ENCODE measurements around the gene ZNF84.
A peak's percentile ranks its signal among the peaks of the same experiment; 100 is the strongest.

DNA sequence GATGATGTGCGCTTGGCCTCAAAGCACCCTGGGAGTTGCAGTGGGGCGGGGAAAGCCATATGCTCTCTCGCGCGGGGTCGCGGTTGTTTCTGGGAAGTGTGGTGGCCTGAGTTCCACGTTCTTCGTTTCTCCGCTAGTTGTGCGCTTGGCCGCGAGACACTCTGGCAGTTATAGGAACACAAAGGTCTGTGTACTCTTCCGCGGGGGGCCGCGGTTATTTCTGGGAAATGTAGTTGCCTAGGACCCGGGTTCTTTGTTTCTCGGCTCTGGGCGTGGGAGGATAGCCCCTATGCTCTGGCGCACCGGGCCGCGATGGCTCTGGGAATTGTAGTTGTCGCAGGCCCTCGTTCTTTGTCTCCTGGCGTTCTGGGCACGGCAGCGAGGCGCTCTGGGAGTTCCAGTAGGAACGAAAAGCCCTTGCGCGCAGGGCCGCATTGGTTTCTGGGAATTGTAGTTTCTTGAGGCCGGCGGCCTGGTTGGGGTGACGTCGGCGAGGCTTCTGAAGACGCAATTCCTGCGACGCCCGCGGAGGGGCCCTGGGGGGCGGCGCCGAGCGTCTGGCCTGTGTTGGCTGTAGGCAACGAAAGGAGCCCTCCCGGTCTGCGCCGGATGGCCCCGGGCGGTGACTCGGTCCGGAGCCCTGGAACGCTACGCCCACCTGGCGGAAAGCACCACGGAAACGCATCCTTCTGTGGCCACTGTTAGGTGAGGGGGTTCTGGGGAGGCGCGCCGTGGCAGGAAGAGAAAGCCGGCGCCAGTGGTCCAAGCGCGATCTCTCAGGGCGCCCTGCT lies 43.3 kb downstream of the ZNF84 start, which contains the start of gene ZNF140:
- TF ChIP-seq, protein P1, sequence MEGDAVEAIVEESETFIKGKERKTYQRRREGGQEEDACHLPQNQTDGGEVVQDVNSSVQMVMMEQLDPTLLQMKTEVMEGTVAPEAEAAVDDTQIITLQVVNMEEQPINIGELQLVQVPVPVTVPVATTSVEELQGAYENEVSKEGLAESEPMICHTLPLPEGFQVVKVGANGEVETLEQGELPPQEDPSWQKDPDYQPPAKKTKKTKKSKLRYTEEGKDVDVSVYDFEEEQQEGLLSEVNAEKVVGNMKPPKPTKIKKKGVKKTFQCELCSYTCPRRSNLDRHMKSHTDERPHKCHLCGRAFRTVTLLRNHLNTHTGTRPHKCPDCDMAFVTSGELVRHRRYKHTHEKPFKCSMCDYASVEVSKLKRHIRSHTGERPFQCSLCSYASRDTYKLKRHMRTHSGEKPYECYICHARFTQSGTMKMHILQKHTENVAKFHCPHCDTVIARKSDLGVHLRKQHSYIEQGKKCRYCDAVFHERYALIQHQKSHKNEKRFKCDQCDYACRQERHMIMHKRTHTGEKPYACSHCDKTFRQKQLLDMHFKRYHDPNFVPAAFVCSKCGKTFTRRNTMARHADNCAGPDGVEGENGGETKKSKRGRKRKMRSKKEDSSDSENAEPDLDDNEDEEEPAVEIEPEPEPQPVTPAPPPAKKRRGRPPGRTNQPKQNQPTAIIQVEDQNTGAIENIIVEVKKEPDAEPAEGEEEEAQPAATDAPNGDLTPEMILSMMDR (IDR thresholded peaks at IDR 0.05), result peak; percentile 17 to 52 (median 40)
- TF ChIP-seq POLR2A (IDR thresholded peaks at IDR 0.05), result peak; percentile 32 to 41
